Endothelial cell of umbilical vein (primary cell): ENCODE results near the gene C20orf144. TPM values are rescaled to one million over a fixed set of nuclear protein-coding genes. Genes with fewer than 3 reads are reported as not detected.

Experiments used
- BruUV-seq: library from RNA; stranded (reverse); fragments of 400-500 nt; replicated peaks from 2 replicates; lab custom pipeline; 2021; lab: Mats Ljungman, UMichigan
- CTCF ChIA-PET: fragments of 300-600, 350-600 bp; sonication (Branson Sonifier 250); formaldehyde crosslinking; loops from one replicate; lab custom pipeline; 2021; ENCODE audit warnings: antibody characterized with exemption, inconsistent platforms; lab: Charles Lee
- POLR2A ChIA-PET: fragments of 300-600, 350-600 bp; sonication (Branson Sonifier 250); formaldehyde crosslinking; loops from one replicate; lab custom pipeline; 2021; ENCODE audit warnings: antibody characterized with exemption, inconsistent platforms; lab: Charles Lee
- DNase-seq: peaks from one replicate; pipeline ENCODE4 v3.0.0-alpha.2; 2011; ENCODE audit warnings: low read depth, low spot score
- FAIRE-seq: peaks from 2 replicates; lab custom pipeline; 2011; peaks lifted over from hg19 to GRCh38; lab: Jason Lieb, UNC
- H2AFZ ChIP-seq: 2 replicates; pipeline ENCODE4 v1.6.0; 2012; ENCODE audit warnings: low read depth, low read length, control low read depth, inconsistent platforms
- H3K27ac ChIP-seq: 2 replicates; pipeline ENCODE4 v1.5.1; 2011; ENCODE audit warnings: low read depth, mild to moderate bottlenecking, control low read depth, low read length, moderate library complexity; ENCODE audit not compliant: insufficient read depth
- H3K27me3 ChIP-seq, 2 experiments: 2 replicates each; pipeline versions ENCODE4 v1.6.0 to v1.6.1; 2011; ENCODE audit warnings: low read length in 2 of 2, mixed read lengths in 1 of 2; ENCODE audit not compliant: control insufficient read depth in 2 of 2, insufficient read depth in 2 of 2
- H3K36me3 ChIP-seq, 2 experiments: 2 replicates in 1 of 2; 3 replicates in 1 of 2; pipeline ENCODE4 v1.5.1; 2011; ENCODE audit warnings: low read length in 2 of 2, mild to moderate bottlenecking in 1 of 2, moderate library complexity in 1 of 2; ENCODE audit not compliant: control insufficient read depth in 2 of 2, insufficient read depth in 2 of 2; ENCODE audit errors: extremely low read depth in 1 of 2
- H3K4me1 ChIP-seq: 3 replicates; pipeline ENCODE4 v1.5.1; 2011; ENCODE audit warnings: mild to moderate bottlenecking, low read length; ENCODE audit not compliant: control insufficient read depth, insufficient read depth; ENCODE audit errors: extremely low read depth
- H3K4me2 ChIP-seq: 2 replicates; pipeline ENCODE4 v1.6.1; 2011; ENCODE audit warnings: low read length, control low read depth, mixed read lengths; ENCODE audit not compliant: insufficient read depth
- H3K4me3 ChIP-seq, 3 experiments: fragments of 200-600 bp in 1 of 3; sonication (generic), shearing (Covaris generic) in 1 of 3; replicated peaks in 1 of 3; 2 replicates each; pipeline ENCODE4 v1.5.1; 2011 to 2016; ENCODE audit warnings: control low read depth in 3 of 3, low read length in 3 of 3, mild to moderate bottlenecking in 2 of 3, inconsistent platforms in 1 of 3, low read depth in 1 of 3, moderate library complexity in 1 of 3; ENCODE audit not compliant: insufficient read depth in 1 of 3
- H3K79me2 ChIP-seq: 2 replicates; pipeline ENCODE4 v1.6.0; 2012; ENCODE audit warnings: low read length, inconsistent platforms; ENCODE audit not compliant: control insufficient read depth, insufficient read depth
- H3K9ac ChIP-seq: replicated peaks from 2 replicates; pipeline ENCODE3; 2011; ENCODE audit warnings: low read length, control low read depth; ENCODE audit not compliant: insufficient read depth; ENCODE audit errors: extremely low read depth
- H3K9me1 ChIP-seq: replicated peaks from 3 replicates; pipeline ENCODE4 v1.6.0; 2011; ENCODE audit warnings: mild to moderate bottlenecking, low read length; ENCODE audit not compliant: control insufficient read depth, insufficient read depth; ENCODE audit errors: extremely low read depth
- H3K9me3 ChIP-seq: replicated peaks from 2 replicates; pipeline ENCODE4 v1.5.1; 2012; ENCODE audit warnings: low read length, inconsistent platforms; ENCODE audit not compliant: control insufficient read depth, insufficient read depth
- H4K20me1 ChIP-seq: replicated peaks from 2 replicates; pipeline ENCODE3; 2011; ENCODE audit warnings: mild to moderate bottlenecking, low read length; ENCODE audit not compliant: control insufficient read depth, insufficient read depth; ENCODE audit errors: extremely low read depth
- CTCF ChIP-seq, 2 donors: IDR thresholded peaks; 1 replicate in 1 of 2; 2 replicates in 1 of 2; pipeline ENCODE4 v1.5.1; 2011; ENCODE audit warnings: low read length in 2 of 2, mild to moderate bottlenecking in 2 of 2, moderate library complexity in 2 of 2, control low read depth in 1 of 2, inconsistent platforms in 1 of 2, low read depth in 1 of 2; ENCODE audit not compliant: insufficient read depth in 1 of 2; ENCODE audit errors: extremely low read depth in 1 of 2
- EZH2 ChIP-seq: IDR thresholded peaks from 2 replicates; pipeline ENCODE4 v1.6.1; 2012; ENCODE audit warnings: borderline replicate concordance, low read depth, mild to moderate bottlenecking, moderate library complexity, low read length, inconsistent platforms; ENCODE audit not compliant: severe bottlenecking
- FOS ChIP-seq: IDR thresholded peaks from 2 replicates; pipeline ENCODE4 v1.6.1; 2011; ENCODE audit warnings: mild to moderate bottlenecking, low read length, moderate library complexity, borderline replicate concordance; ENCODE audit not compliant: insufficient read depth
- GATA2 ChIP-seq: IDR thresholded peaks from 2 replicates; pipeline ENCODE4 v1.7.0; 2011; ENCODE audit warnings: low read depth, mild to moderate bottlenecking, moderate library complexity, mixed read lengths, low read length; ENCODE audit not compliant: insufficient read length, insufficient read depth
- JUN ChIP-seq: IDR thresholded peaks from 2 replicates; pipeline ENCODE4 v1.6.1; 2011; ENCODE audit warnings: borderline replicate concordance, low read depth; ENCODE audit not compliant: insufficient read length, insufficient read depth
- MYC ChIP-seq: IDR thresholded peaks from one replicate; pipeline ENCODE4 v1.6.1; 2011; ENCODE audit warnings: mild to moderate bottlenecking, low read depth, low read length
- POLR2A ChIP-seq: IDR thresholded peaks from 2 replicates; pipeline ENCODE4 v1.6.1; 2012; ENCODE audit warnings: low read depth, mild to moderate bottlenecking, control low read depth, low read length
- POLR2AphosphoS5 ChIP-seq: IDR thresholded peaks from 2 replicates; pipeline ENCODE4 v1.6.1; 2012; ENCODE audit warnings: low read depth, mild to moderate bottlenecking, control low read depth, low read length, moderate library complexity; ENCODE audit not compliant: insufficient read depth
- dilution Hi-C: fragments of 300-500 bp; cut with MboI; formaldehyde crosslinking; loops from one replicate; pipeline ENCODE4 v1.15.0; 2019; ENCODE audit warnings: low sequenced_read_pairs; ENCODE audit not compliant: extremely low pct_ligation_motif_present
- intact Hi-C: fragments of 100-400 bp; cut with micrococcal nuclease; formaldehyde crosslinking; loops from one replicate; pipeline ENCODE4 v1.10.0; 2022
- polyA plus RNA-seq, 4 experiments: library from polyadenylated mRNA; depleted of rRNA in 3 of 4; stranded (reverse) in 3 of 4; unstranded in 1 of 4; fragments of >200 nt; gene quantifications; 2 replicates each; pipeline versions ENCODE4 v1.2.1 to v1.2.3, GENCODE V29; 2011 to 2012; ENCODE audit warnings: missing spikeins in 1 of 4
- total RNA-seq: library from RNA; stranded (reverse); gene quantifications from 2 replicates; pipeline ENCODE4 v1.2.3, GENCODE V29; 2021
- TF ChIP-seq, protein P1 (sequence below): IDR thresholded peaks from 2 replicates; pipeline ENCODE4 v1.6.1; 2011; ENCODE audit not compliant: insufficient read depth, insufficient read length

Gene C20orf144
- total and polyA plus RNA-seq, 2 donors (not counting 3 experiments of a cell fraction or from before 2014, with no cell fraction given), result not detected

DNA sequence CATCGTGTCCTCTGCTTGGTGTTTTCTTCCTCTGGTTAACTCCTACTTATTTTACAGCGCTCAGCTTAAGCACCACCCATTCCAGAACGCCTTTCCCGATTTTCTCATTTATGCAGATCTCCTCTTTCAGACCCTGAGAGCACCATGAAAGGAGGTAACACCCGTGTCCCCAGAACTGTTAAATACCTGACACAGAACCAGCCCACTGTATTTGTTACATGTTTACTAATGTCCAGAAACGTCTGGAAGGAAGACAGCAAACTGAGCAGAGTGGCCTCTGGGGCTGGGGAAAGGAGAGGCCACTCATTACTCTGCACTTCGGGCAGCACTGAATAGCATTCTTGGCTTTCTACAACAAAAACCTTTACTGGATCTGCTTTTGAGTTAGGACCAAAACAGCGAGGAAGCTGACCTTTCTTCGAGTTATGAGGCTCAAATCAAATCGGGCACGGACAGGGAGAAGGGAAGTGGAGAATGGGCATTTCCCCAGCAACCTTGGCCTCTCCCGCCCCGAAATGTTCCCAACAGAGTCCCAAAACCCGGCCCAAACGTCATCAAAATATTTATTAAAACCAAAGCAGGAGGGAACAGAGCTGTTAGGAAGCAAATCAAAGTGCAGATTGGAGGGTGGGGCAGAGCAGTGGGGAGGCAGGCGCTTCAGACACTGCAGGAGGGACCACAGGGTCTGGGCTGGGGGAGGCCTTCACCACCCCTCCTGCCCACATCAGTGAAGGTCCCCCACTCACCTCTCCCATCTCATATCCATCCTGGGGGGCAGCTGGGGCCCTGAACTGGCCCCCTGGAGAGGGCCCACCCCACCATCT is 13.2 kb downstream of the C20orf144 start:
- DNase-seq, result no peak
- no peak overlapping the region for H3K9ac ChIP-seq
- CTCF ChIA-PET, result interaction anchor here (0.7 to 1.6 kb wide), 2 partner anchors 9 to 14 kb away, joined by 3 to 4 read pairs; no protein-coding TSS in a partner anchor

More for the DNA sequence above, 13.2 kb downstream of the C20orf144 start:
- Histone ChIP-seq H3K27me3 (no peaks in the 10 kb centered on the region), H3K9me3 (no peaks in the 10 kb centered on the region), H2AFZ (peak overlapping the region; percentile 61), H4K20me1 (no peaks in the 10 kb centered on the region), H3K4me2 (peak overlapping the region; percentile 54), H3K36me3 (no peaks in the 10 kb centered on the region), H3K27ac (no peak overlapping the region), H3K4me3 (no peak overlapping the region), H3K9me1 (no peaks in the 10 kb centered on the region), H3K4me1 (peaks cover 15% of the 10 kb centered on the region), H3K79me2 (no peaks in the 10 kb centered on the region)
- no peak for TF ChIP-seq POLR2A
- no peak for TF ChIP-seq MYC
- no peak for TF ChIP-seq GATA2
- no peak for TF ChIP-seq FOS
- TF ChIP-seq, protein P1, sequence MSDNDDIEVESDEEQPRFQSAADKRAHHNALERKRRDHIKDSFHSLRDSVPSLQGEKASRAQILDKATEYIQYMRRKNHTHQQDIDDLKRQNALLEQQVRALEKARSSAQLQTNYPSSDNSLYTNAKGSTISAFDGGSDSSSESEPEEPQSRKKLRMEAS, result no peak
- TF ChIP-seq JUN, result no peak
- no peak for TF ChIP-seq EZH2
- no peak for TF ChIP-seq POLR2AphosphoS5
- TF ChIP-seq CTCF (IDR thresholded peaks at IDR 0.05; ENCODE audit: extremely low read depth in 1 of 2, insufficient read depth in 1 of 2, low read depth in 1 of 2, low read length in 2 of 2), result no peak
- POLR2A ChIA-PET, result no interaction called here
- dilution Hi-C loops, result no loop called here
- intact Hi-C loops, result no loop called here
- no peak for FAIRE-seq
- BruUV-seq, result no TSS peak
